HG02943 (cell line): ENCODE measurements around the gene RLN3.

Experiments used
- ATAC-seq: cut with Tn5 transposase; IDR thresholded peaks from one replicate; pipeline ENCODE4 v1.9.1; 2021; ENCODE audit warnings: mild to moderate bottlenecking, low read depth, moderate library complexity; ENCODE audit not compliant: unreplicated experiment

Gene RLN3

DNA sequence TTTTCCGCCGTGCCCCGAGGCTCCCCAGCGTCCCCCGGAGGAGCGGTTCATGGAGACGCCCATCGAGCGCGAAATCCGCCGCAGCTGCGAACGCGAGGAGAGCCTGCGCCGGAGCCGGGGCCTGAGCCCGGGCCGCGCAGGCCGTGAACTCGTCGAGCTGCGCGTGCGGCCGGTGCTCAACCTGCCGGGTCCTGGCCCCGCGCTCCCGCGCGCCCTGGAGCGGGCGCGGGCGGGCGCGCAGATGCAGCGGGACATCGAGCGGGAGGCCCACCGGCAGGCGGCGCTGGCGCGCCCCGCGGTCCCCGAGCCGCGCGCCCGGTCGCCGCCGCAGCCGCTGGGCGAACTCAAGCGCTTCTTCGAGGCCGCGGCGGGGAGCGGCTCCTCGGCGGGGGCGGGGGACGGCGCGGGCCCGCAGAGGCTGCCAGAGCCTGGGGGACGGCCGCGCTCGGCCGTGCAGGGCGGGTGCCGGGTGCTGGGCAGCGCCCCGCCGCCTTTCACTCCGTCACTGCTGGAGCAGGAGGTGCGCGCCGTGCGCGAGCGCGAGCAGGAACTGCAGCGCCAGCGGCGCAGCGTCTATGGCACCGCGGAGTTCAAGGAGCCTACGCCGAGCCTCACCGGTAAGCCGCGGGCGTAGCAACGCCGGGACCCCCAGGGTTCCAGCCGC, 45.4 kb downstream of the RLN3 start:
- no peak for ATAC-seq

DNA sequence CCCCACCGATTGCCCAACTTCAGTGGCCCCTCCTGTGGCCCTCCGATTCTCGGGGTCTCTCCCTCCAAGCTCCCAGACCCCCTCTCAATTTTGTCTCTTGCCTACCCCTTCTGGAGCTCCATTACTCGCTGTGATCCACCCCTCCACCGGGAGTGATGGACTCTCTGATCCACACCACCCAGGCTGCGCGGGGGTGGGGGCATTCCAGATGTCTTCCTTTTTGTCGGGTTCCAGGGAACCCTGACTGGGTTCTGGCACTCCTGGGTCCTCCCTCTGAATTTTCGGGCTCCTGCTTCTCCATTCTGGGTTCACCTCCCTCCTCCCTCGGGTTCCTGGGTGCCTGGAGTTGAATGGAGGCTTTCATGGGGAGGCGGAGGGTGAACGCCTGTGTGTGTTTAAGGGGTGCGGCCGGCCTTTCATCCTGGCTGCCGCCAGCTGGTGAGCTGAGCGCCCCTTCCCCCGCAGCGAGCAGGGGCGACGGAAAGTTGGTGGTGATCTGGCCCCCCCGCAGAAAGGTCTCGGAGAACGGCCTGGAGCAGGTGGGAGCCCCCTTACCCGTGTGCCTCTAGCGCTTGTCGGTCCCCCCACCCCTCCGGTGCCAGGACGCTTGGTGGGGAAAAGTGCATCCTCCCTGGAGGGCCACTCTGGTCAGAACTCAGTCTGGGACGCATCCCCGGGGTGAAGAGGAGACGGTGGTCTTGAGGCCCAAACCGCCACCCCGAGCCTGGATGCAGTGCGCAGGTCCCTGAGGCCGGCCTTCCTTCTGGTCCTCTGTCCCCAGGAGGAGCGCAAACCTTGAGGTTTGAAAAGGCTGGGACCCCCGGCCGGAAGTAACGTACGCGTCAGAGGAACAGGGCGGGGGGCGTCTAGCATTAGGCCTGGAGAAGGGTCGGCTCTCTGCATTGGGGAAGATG, 46.2 kb downstream of the RLN3 start:
- no peak for ATAC-seq

- no peak for ATAC-seq
These were observed 50.5 kb downstream of the RLN3 start for GRCh38 chr19:14078411-14078810.
